Smooth muscle cell (in vitro differentiated cells): ENCODE data around the gene CPNE5. TPM values are rescaled to one million over a fixed set of nuclear protein-coding genes. Genes with fewer than 3 reads are reported as not detected.
"Not testable (repeated sequence)": the region's sequence is repeated elsewhere in the genome, so short reads cannot be mapped to it uniquely, and the experiment has no call there.

Experiments
- DNase-seq: peaks from one replicate; lab custom pipeline; 2025; ENCODE audit not compliant: unreplicated experiment; lab: John Stamatoyannopoulos, UW
- H2AFZ ChIP-seq: fragments of 200-600 bp; sonication (generic); 2 replicates; pipeline ENCODE4 v1.6.0; 2016; ENCODE audit warnings: antibody characterized with exemption, low read depth, mild to moderate bottlenecking
- H3F3A ChIP-seq: fragments of 200-600 bp; sonication (generic); 2 replicates; pipeline ENCODE4 v1.6.0; 2017; ENCODE audit warnings: antibody characterized with exemption, low read depth
- H3K27ac ChIP-seq: fragments of 200-600 bp; sonication (generic); 2 replicates; pipeline ENCODE4 v1.5.1; 2016; ENCODE audit warnings: low read depth, mild to moderate bottlenecking
- H3K27me3 ChIP-seq: fragments of 200-600 bp; sonication (generic); 2 replicates; pipeline ENCODE4 v1.6.1; 2016; ENCODE audit warnings: low read depth, mild to moderate bottlenecking
- H3K36me3 ChIP-seq: fragments of 200-600 bp; sonication (generic); 2 replicates; pipeline ENCODE4 v1.5.1; 2016; ENCODE audit warnings: low read depth
- H3K4me1 ChIP-seq: fragments of 200-600 bp; sonication (generic); 2 replicates; pipeline ENCODE4 v1.5.1; 2016; ENCODE audit warnings: low read depth
- H3K4me2 ChIP-seq: fragments of 200-600 bp; sonication (generic); 2 replicates; pipeline ENCODE4 v1.6.0; 2016; ENCODE audit warnings: mild to moderate bottlenecking
- H3K4me3 ChIP-seq: fragments of 200-600 bp; sonication (generic); 2 replicates; pipeline ENCODE4 v1.5.1; 2016; ENCODE audit warnings: mild to moderate bottlenecking
- H3K79me2 ChIP-seq: fragments of 200-600 bp; sonication (generic); 2 replicates; pipeline ENCODE4 v1.6.0; 2016; ENCODE audit warnings: low read depth, mild to moderate bottlenecking
- H3K9ac ChIP-seq: fragments of 200-600 bp; sonication (generic); 2 replicates; pipeline ENCODE4 v1.6.0; 2016; ENCODE audit warnings: low read depth
- H3K9me3 ChIP-seq: fragments of 200-600 bp; sonication (generic); replicated peaks from 2 replicates; pipeline ENCODE4 v1.5.1; 2016; ENCODE audit warnings: low read depth
- H4K20me1 ChIP-seq: fragments of 200-600 bp; sonication (generic); 2 replicates; pipeline ENCODE4 v1.6.0; 2016; ENCODE audit warnings: low read depth
- CTCF ChIP-seq: fragments of 200-600 bp; sonication (generic); IDR thresholded peaks from 2 replicates; pipeline ENCODE4 v1.5.1; 2017; ENCODE audit warnings: borderline replicate concordance, mild to moderate bottlenecking, antibody characterized with exemption; ENCODE audit not compliant: insufficient read depth, poor library complexity, severe bottlenecking
- WGBS: methylation state at CpG from one replicate; pipeline ENCODE4 v1.1.7; 2016; ENCODE audit warnings: low lambda C conversion rate; 5-methylcytosine and 5-hydroxymethylcytosine counted together
- polyA plus RNA-seq: library from polyadenylated mRNA; unstranded; fragments of >200 nt; fragmentation: Nextera tagmentation; extraction: Ambion mirVana; gene quantifications from 2 replicates; pipeline ENCODE4 v1.2.1, GENCODE V29; 2016
- total RNA-seq: library from RNA; depleted of rRNA; stranded (reverse); fragments of >200 nt; gene quantifications from 2 replicates; pipeline ENCODE4 v1.2.3, GENCODE V29; 2014

The CPNE5 gene
- total and polyA plus RNA-seq, 2 experiments from 2014 or later = 1.0 TPM; not detected in 1

GRCh38 chr6:36725581-36725980 lies 113.7 kb downstream of the CPNE5 start:
- 89% methylated on average over 7 of the region's 7 CpGs for WGBS
- H3K4me3 ChIP-seq = no peak overlapping the region
- H3K27ac ChIP-seq = no peak overlapping the region
- no peaks in the 10 kb centered on the region for H3F3A ChIP-seq
- no peaks in the 10 kb centered on the region for H3K79me2 ChIP-seq
- no peak for DNase-seq
- H3K27me3 ChIP-seq = no peaks in the 10 kb centered on the region
- TF ChIP-seq CTCF = no peak
- no peak overlapping the region for H2AFZ ChIP-seq
- no peaks in the 10 kb centered on the region for H3K36me3 ChIP-seq
- no peaks in the 10 kb centered on the region for H3K9me3 ChIP-seq
- H3K9ac ChIP-seq = no peak overlapping the region
- H4K20me1 ChIP-seq = peaks cover 4% of the 10 kb centered on the region
- H3K4me1 ChIP-seq = peaks cover 3% of the 10 kb centered on the region
- no peak overlapping the region for H3K4me2 ChIP-seq

GRCh38 chr6:36724514-36725390 lies 114.5 kb downstream of the CPNE5 start:
- WGBS = 50% methylated on average over 13 of the region's 13 CpGs

DNA sequence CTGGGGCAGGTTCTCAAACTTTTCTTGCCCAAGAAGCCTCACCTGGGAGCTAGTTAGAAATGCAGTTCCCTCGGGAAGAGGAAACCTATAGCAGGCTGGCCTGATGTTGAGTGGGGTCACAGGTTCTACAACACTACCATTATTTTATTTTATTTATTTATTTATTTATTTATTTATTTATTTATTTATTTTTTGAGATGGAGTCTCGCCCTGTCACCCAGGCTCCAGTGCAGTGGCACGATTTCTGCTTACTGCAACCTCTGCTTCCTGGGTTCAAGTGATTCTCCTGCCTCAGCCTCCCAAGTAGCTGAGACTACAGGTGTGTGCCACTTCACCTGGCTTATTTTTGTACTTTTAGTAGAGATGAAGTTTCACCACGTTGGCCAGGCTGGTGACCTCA lies 115.3 kb downstream of the CPNE5 start:
- H3K4me2 ChIP-seq, H2AFZ ChIP-seq, H4K20me1 ChIP-seq, H3K27me3 ChIP-seq, DNase-seq, H3K36me3 ChIP-seq, H3K9me3 ChIP-seq, H3K4me1 ChIP-seq, H3K79me2 ChIP-seq, H3K27ac ChIP-seq, H3K9ac ChIP-seq, H3K4me3 ChIP-seq, H3F3A ChIP-seq: not testable (repeated sequence)
- WGBS = 92% methylated on average over 4 of the region's 4 CpGs

More at GRCh38 chr6:36724514-36725390, 114.5 kb downstream of the CPNE5 start:
- Histone ChIP-seq H3K9ac (no peak overlapping the region), H3K27ac (no peak overlapping the region), H3K27me3 (no peaks in the 10 kb centered on the region), H3K36me3 (no peaks in the 10 kb centered on the region), H2AFZ (no peak overlapping the region), H3K4me1 (peaks cover 3% of the 10 kb centered on the region), H3K79me2 (no peaks in the 10 kb centered on the region), H3F3A (no peaks in the 10 kb centered on the region), H3K4me2 (no peak overlapping the region), H3K4me3 (no peak overlapping the region), H3K9me3 (no peaks in the 10 kb centered on the region), H4K20me1 (peaks cover 4% of the 10 kb centered on the region)
- DNase-seq = peak; percentile 5
- peak; percentile 43 for TF ChIP-seq CTCF

DNA sequence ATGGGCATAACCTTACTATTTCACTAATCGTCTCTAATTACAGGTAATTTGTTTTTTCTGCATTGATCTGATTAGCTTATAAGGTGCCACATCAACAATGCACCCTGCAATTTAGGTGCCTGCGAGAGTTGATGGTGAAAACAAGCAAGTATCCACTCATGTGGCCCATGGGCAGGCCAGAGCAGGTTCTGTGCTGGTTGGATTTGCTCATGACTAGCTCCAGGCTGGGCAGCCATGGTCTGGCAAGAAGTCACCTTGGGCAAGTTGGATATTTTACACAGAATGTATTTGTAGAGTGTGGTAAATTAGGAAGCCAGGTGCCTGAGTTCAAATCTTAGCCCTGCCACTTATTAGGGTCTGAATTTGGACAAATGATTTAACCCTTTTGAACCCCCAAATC lies 116.4 kb downstream of the CPNE5 start:
- no peak for TF ChIP-seq CTCF
- WGBS = 78% methylated on average over 2 of the region's 2 CpGs

More for the DNA sequence above, 116.4 kb downstream of the CPNE5 start:
- H3K79me2 ChIP-seq = no peaks in the 10 kb centered on the region
- H3K27me3 ChIP-seq = no peaks in the 10 kb centered on the region
- no peak overlapping the region for H3K4me2 ChIP-seq
- no peak overlapping the region for H3K4me3 ChIP-seq
- H4K20me1 ChIP-seq = peaks cover 4% of the 10 kb centered on the region
- no peaks in the 10 kb centered on the region for H3K36me3 ChIP-seq
- H3K4me1 ChIP-seq = peaks cover 3% of the 10 kb centered on the region
- DNase-seq = no peak
- no peak overlapping the region for H3K27ac ChIP-seq
- no peaks in the 10 kb centered on the region for H3F3A ChIP-seq
- H3K9ac ChIP-seq = no peak overlapping the region
- H3K9me3 ChIP-seq = no peaks in the 10 kb centered on the region
- no peak overlapping the region for H2AFZ ChIP-seq
